WI38 (cell line): ENCODE data around the gene NTSR1.

Experiments
- H3K4me3 ChIP-seq: 2 replicates; pipeline ENCODE4 v1.5.1; 2011; ENCODE audit warnings: low read depth, mild to moderate bottlenecking, control low read depth, low read length
- CTCF ChIP-seq: IDR thresholded peaks from 2 replicates; pipeline ENCODE4 v1.5.1; 2012; ENCODE audit warnings: low read depth, mild to moderate bottlenecking, control low read depth, low read length

Gene NTSR1

GRCh38 chr20:62742979-62743776, 34.5 kb downstream of the NTSR1 start:
- no peak for TF ChIP-seq CTCF
- H3K4me3 ChIP-seq, result no peak overlapping the region

- no peak for TF ChIP-seq CTCF
- H3K4me3 ChIP-seq, result no peak overlapping the region
These were observed 35.2 kb downstream of the NTSR1 start for GRCh38 chr20:62743777-62744317.

- no peak overlapping the region for H3K4me3 ChIP-seq
- TF ChIP-seq CTCF, result no peak
These were observed 36.1 kb downstream of the NTSR1 start for GRCh38 chr20:62744741-62745191.

- no peak overlapping the region for H3K4me3 ChIP-seq
- TF ChIP-seq CTCF, result no peak
These were observed 36.8 kb downstream of the NTSR1 start for GRCh38 chr20:62745279-62745951.

GRCh38 chr20:62745952-62746288, 37.3 kb downstream of the NTSR1 start:
- no peak overlapping the region for H3K4me3 ChIP-seq
- TF ChIP-seq CTCF, result no peak

- TF ChIP-seq CTCF, result no peak
- no peak overlapping the region for H3K4me3 ChIP-seq
These were observed 39.7 kb downstream of the NTSR1 start for GRCh38 chr20:62748311-62748710.
